Retinal pigment epithelial cell (primary cell): ENCODE results near the gene JAZF1.

Source experiments
- DNase-seq: peaks from one replicate; pipeline ENCODE4 v3.0.0-alpha.2; 2010; ENCODE audit warnings: low read depth
- H3K4me3 ChIP-seq: 2 replicates; pipeline ENCODE4 v1.5.1; 2011; ENCODE audit warnings: mild to moderate bottlenecking, low read length, control low read depth, moderate library complexity
- CTCF ChIP-seq: conservative IDR thresholded peaks from 2 replicates; pipeline ENCODE4 v1.5.1; 2011; ENCODE audit warnings: low read depth, low read length, control low read depth, inconsistent platforms

The JAZF1 gene

GRCh38 chr7:28123752-28124151 is 56.8 kb downstream of the JAZF1 start:
- no peak for TF ChIP-seq CTCF
- DNase-seq, result no peak
- no peak overlapping the region for H3K4me3 ChIP-seq

DNA sequence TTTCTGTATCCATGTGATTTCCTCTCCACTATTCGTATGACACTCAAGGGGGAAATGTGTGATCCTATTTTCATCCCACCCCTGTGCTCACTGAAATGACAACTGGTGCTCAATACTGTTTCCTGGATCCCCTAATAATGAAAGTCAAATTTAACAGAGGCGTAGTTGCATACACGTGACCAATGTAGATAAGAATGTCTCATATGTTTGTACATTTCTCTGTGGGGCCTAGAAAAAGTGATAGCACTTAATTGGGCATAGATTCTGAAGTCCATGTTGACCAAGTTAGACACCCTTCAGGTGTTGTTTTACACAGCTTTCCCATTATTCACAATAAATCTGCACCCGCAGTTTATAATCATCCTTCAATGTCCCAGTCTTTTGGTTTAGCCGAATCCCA is 59.1 kb downstream of the JAZF1 start:
- no peak for TF ChIP-seq CTCF
- no peak for DNase-seq
- H3K4me3 ChIP-seq, result no peak overlapping the region

DNA sequence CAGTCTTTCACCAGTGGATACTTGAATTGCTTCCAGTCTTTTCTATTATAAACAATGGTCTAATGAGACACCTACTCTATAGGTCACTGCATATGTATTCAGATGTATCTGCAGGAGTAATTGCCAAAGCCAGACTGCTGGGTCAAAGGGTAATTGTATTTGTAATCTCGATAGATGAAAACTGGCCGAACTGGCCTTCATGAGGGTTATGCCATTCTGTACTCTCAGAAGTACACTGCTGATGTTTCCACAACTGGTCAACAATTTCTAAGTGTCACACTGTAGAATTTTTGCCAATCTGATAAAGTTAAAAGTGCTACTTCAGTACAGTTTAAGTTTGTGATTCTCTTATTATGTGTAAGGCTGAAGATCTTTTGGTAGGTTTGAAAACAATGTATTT is 64.6 kb downstream of the JAZF1 start:
- no peak overlapping the region for H3K4me3 ChIP-seq
- no peak for DNase-seq
- TF ChIP-seq CTCF, result no peak

DNA sequence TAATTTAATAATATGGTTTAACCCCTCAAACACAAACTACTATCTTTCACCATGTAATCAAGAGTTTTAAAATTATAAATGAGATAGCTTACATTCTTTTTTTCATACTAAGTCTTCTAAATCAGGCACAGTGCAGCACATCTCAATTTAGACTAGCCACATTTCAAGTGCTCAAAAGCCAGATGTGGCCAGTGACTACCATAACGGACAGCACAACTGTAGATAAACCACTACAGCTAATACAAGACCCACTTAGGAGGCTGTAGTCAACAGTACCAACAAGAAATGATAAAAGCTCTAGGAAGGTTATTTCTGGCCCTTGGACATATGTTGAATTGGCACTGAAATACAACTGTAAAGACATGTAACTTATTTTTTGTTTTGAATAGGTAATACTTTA is 65.3 kb downstream of the JAZF1 start:
- no peak for TF ChIP-seq CTCF
- H3K4me3 ChIP-seq, result no peak overlapping the region
- DNase-seq, result no peak

DNA sequence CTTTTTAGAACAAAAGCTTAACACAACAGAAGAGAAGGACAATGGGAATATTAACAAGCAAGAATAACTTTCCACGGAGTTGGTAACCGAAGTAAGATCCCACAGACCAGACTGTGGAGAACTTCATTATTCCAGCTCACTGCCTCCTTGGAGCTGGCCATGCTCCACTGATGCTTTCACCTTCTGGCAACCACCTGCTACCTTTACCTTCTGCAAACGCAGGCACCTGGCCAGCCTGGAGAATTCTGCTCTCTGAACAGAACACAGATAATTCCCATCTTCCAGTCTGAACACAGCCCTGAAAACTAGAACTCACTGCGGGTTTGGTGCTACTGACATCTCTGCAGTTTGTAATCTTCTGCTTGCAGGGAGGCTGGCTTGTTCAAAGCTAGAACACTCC is 66.5 kb downstream of the JAZF1 start:
- no peak for DNase-seq
- H3K4me3 ChIP-seq, result no peak overlapping the region
- no peak for TF ChIP-seq CTCF

DNA sequence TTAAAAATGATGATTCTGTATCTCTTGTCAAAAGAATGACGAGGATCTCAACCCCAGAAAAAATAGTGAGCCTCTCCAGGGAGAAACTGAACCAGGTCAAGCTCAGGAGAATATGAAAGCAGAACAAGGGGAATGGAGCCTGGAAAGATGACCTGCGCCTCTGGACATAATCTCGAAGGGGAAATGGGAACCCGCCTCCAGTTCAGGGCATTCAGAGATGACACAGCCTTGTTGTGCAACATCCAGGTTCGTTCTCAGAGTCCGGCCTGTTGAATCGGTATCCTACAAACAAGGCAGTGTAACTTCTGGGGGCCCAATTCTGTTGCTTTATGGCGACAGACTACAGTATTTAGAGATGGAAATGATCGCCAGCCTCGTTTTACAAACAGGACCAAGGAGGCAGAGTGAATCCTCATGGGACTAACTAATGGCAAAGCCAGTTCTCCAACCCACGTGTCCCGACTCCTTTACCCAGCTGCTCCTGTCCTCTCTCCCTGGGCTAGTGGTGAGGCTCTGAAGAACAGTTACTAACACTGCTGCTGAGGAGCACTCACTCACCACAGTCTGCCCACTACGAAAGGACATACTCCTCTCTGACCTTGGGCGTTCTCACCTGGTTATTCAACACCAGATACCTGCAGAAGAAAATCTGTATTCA is 67.6 kb downstream of the JAZF1 start:
- TF ChIP-seq CTCF, result no peak
- H3K4me3 ChIP-seq, result no peak overlapping the region
- no peak for DNase-seq

- no peak for DNase-seq
- TF ChIP-seq CTCF, result no peak
- no peak overlapping the region for H3K4me3 ChIP-seq
Measured at GRCh38 chr7:28112467-28112866, 68.1 kb downstream of the JAZF1 start.
